Endodermal cell (in vitro differentiated cells): ENCODE data around the gene CPT1A. TPM values are rescaled to one million over a fixed set of nuclear protein-coding genes. Genes with fewer than 3 reads are reported as not detected.

ENCODE experiments used
- DNase-seq: peaks from one replicate; pipeline ENCODE4 v3.0.0-alpha.2; 2017
- H3K27ac ChIP-seq: 2 replicates; pipeline ENCODE4 v1.5.1; 2013; ENCODE audit warnings: mild to moderate bottlenecking, low read depth, low read length, moderate library complexity
- H3K27me3 ChIP-seq: 2 replicates; pipeline ENCODE4 v1.6.1; 2013; ENCODE audit warnings: mild to moderate bottlenecking, low read length, moderate library complexity; ENCODE audit not compliant: insufficient read depth, control insufficient read depth, poor library complexity, severe bottlenecking
- H3K36me3 ChIP-seq: 2 replicates; pipeline ENCODE4 v1.7.0; 2013; ENCODE audit warnings: mild to moderate bottlenecking, low read length, moderate library complexity; ENCODE audit not compliant: control insufficient read depth, insufficient read depth
- H3K4me1 ChIP-seq: one replicate; pipeline ENCODE4 v1.7.0; 2013; ENCODE audit warnings: low read length; ENCODE audit not compliant: control insufficient read depth, insufficient read depth
- H3K4me3 ChIP-seq: 2 replicates; pipeline ENCODE4 v1.5.1; 2013; ENCODE audit warnings: mild to moderate bottlenecking, low read length, moderate library complexity
- H3K9ac ChIP-seq: 2 replicates; pipeline ENCODE4 v1.6.1; 2013; ENCODE audit warnings: mild to moderate bottlenecking, low read length, moderate library complexity; ENCODE audit not compliant: poor library complexity, severe bottlenecking; ENCODE audit errors: extremely low read depth
- H3K9me3 ChIP-seq: 2 replicates; pipeline ENCODE4 v1.6.1; 2013; ENCODE audit warnings: mild to moderate bottlenecking, low read length, moderate library complexity; ENCODE audit not compliant: control insufficient read depth
- H3K27ac Mint-ChIP-seq: 2 replicates; pipeline ENCODE4 v1.8.0; 2020; ENCODE audit warnings: mixed read lengths
- H3K27me3 Mint-ChIP-seq: 2 replicates; pipeline ENCODE4 v1.8.0; 2021; ENCODE audit warnings: mild to moderate bottlenecking, mixed read lengths; ENCODE audit not compliant: insufficient read depth
- H3K36me3 Mint-ChIP-seq: 2 replicates; pipeline ENCODE4 v1.8.0; 2020; ENCODE audit warnings: low read depth, mixed read lengths
- H3K4me1 Mint-ChIP-seq: 2 replicates; pipeline ENCODE4 v1.8.0; 2020; ENCODE audit warnings: mixed read lengths
- H3K4me3 Mint-ChIP-seq: 2 replicates; pipeline ENCODE4 v1.8.0; 2020; ENCODE audit warnings: mild to moderate bottlenecking, moderate library complexity, mixed read lengths
- H3K9me3 Mint-ChIP-seq: 2 replicates; pipeline ENCODE4 v1.8.0; 2020; ENCODE audit warnings: mild to moderate bottlenecking, mixed read lengths
- WGBS, 2 experiments: methylation state at CpG; one replicate each; pipeline versions ENCODE4 v1.1.5 to v1.1.7; 2013; ENCODE audit warnings: missing lambda C conversion rate in 2 of 2, mixed read lengths in 1 of 2; ENCODE audit not compliant: insufficient coverage in 1 of 2, insufficient read length in 1 of 2; 5-methylcytosine and 5-hydroxymethylcytosine counted together
- total RNA-seq, 2 donors: library from RNA; stranded (reverse); fragmentation: NEBNext Ultra II Directional in 1 of 2; extraction: Animal tissue kit (Norgen Biotek cat#: 25700) in 1 of 2; gene quantifications; 2 replicates in 1 of 2; 3 replicates in 1 of 2; pipeline ENCODE4 v1.2.1, GENCODE V29; 2021
- TF ChIP-seq, protein P1 (sequence below): fragments of 200-600 bp; sonication (generic); conservative IDR thresholded peaks from 2 replicates; pipeline ENCODE4 v1.5.0; 2021; ENCODE audit warnings: antibody characterized with exemption, mild to moderate bottlenecking

Gene CPT1A
- total RNA-seq, 2 donors from 2014 or later: 3.3 to 7.3 TPM

DNA sequence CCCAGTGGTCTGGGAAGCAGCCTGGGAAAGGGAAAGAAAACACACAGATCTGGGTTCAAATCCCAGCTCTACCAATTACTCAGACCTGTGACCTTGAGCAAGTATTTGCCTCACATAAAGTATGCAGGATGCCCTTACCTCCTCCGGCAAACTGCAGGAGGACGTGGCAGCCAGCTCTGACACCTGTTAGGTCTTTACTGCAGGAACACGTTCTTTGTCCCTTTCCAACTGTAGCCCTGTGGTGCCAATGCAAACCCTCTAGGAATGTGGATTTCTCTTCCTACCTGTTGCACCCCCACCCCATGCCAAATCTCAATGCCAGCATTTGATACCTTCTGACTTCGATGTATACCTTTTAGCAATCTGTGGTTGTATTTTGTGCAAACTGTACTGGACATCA is 6.0 kb downstream of the CPT1A start:
- WGBS, 2 experiments: 91 to 93% methylated on average over 4 of the region's 4 CpGs
- H3K27me3 Mint-ChIP-seq: peaks cover 13% of the 10 kb centered on the region
- Histone ChIP-seq H3K4me3 (no peak overlapping the region), H3K4me1 (no peaks in the 10 kb centered on the region), H3K27me3 (peaks cover 14% of the 10 kb centered on the region), H3K27ac (no peak overlapping the region), H3K9me3 (no peaks in the 10 kb centered on the region), H3K9ac (no peak overlapping the region), H3K36me3 (no peaks in the 10 kb centered on the region)
- H3K27ac Mint-ChIP-seq: no peak overlapping the region
- no peaks in the 10 kb centered on the region for H3K9me3 Mint-ChIP-seq
- TF ChIP-seq, protein P1, sequence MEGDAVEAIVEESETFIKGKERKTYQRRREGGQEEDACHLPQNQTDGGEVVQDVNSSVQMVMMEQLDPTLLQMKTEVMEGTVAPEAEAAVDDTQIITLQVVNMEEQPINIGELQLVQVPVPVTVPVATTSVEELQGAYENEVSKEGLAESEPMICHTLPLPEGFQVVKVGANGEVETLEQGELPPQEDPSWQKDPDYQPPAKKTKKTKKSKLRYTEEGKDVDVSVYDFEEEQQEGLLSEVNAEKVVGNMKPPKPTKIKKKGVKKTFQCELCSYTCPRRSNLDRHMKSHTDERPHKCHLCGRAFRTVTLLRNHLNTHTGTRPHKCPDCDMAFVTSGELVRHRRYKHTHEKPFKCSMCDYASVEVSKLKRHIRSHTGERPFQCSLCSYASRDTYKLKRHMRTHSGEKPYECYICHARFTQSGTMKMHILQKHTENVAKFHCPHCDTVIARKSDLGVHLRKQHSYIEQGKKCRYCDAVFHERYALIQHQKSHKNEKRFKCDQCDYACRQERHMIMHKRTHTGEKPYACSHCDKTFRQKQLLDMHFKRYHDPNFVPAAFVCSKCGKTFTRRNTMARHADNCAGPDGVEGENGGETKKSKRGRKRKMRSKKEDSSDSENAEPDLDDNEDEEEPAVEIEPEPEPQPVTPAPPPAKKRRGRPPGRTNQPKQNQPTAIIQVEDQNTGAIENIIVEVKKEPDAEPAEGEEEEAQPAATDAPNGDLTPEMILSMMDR: no peak
- no peak overlapping the region for H3K4me3 Mint-ChIP-seq
- no peak for DNase-seq
- no peaks in the 10 kb centered on the region for H3K36me3 Mint-ChIP-seq
- H3K4me1 Mint-ChIP-seq: peaks cover 28% of the 10 kb centered on the region

DNA sequence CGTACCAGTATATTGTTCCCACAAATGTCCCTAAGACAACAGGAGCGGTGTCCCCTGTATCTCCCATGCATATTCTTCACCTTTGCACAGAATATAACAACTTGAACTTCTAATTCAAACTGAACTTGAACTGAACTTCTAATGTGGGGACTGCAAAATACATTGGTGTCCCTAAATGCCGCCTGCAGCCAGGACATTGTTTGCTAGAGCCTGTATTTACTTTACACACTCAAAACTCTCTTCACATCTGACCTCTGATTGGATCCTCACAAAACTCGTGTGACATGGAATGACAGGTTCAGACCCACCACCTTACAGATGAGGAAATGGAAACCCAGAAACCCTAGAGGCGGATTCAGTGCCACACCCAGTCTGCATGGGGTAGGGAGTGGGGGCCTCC is 6.4 kb downstream of the CPT1A start:
- DNase-seq: no peak
- Mint-ChIP-seq H3K36me3 (no peaks in the 10 kb centered on the region), H3K4me3 (no peak overlapping the region), H3K9me3 (no peaks in the 10 kb centered on the region), H3K27me3 (peaks cover 9% of the 10 kb centered on the region), H3K4me1 (peaks cover 30% of the 10 kb centered on the region), H3K27ac (no peak overlapping the region)
- TF ChIP-seq, protein P1: no peak
- Histone ChIP-seq H3K9ac (no peak overlapping the region), H3K27me3 (peaks cover 9% of the 10 kb centered on the region), H3K9me3 (no peaks in the 10 kb centered on the region), H3K36me3 (no peaks in the 10 kb centered on the region), H3K4me1 (no peaks in the 10 kb centered on the region), H3K4me3 (no peak overlapping the region), H3K27ac (no peak overlapping the region)
- 88 to 96% methylated on average over 3 to 5 of the region's 5 CpGs for WGBS, 2 experiments

GRCh38 chr11:68832476-68833181 is 9.1 kb downstream of the CPT1A start:
- no peak overlapping the region for H3K9ac ChIP-seq
- WGBS, 2 experiments: 82 to 86% methylated on average over 7 to 8 of the region's 8 CpGs
- H3K9me3 ChIP-seq: no peaks in the 10 kb centered on the region
- no peaks in the 10 kb centered on the region for H3K36me3 Mint-ChIP-seq
- no peak overlapping the region for H3K4me3 ChIP-seq
- peaks cover 30% of the 10 kb centered on the region for H3K4me1 Mint-ChIP-seq
- H3K27me3 Mint-ChIP-seq: no peaks in the 10 kb centered on the region
- H3K27me3 ChIP-seq: no peaks in the 10 kb centered on the region
- TF ChIP-seq, protein P1: peak; percentile 24
- no peaks in the 10 kb centered on the region for H3K9me3 Mint-ChIP-seq
- H3K4me1 ChIP-seq: no peaks in the 10 kb centered on the region
- DNase-seq: peak; percentile 68
- no peak overlapping the region for H3K27ac Mint-ChIP-seq
- no peaks in the 10 kb centered on the region for H3K36me3 ChIP-seq
- no peak overlapping the region for H3K27ac ChIP-seq
- H3K4me3 Mint-ChIP-seq: no peak overlapping the region
